Measurements from ENCODE around the gene TSBP1.
"Not testable (repeated sequence)": the region's sequence is repeated elsewhere in the genome, so short reads cannot be mapped to it uniquely, and the experiment has no call there.

TSBP1 gene

GRCh38 chr6:32288426-32288825 lies 83.3 kb downstream of the TSBP1 start:
- no peaks in the 10 kb centered on the region for H3K27me3 Mint-ChIP-seq
- ATAC-seq (replicated peaks), result no peak
- H3K9me3 Mint-ChIP-seq, result no peaks in the 10 kb centered on the region

GRCh38 chr6:32273801-32274577 lies 97.7 kb downstream of the TSBP1 start:
- H3K36me3 Mint-ChIP-seq, H3K27ac Mint-ChIP-seq, H3K9me3 Mint-ChIP-seq, H3K27me3 Mint-ChIP-seq, DNase-seq, H3K4me3 Mint-ChIP-seq: not testable (repeated sequence)
- H3K4me1 Mint-ChIP-seq, result peaks cover 27 to 55% of the 10 kb centered on the region in 2 donors
- peak in 1 of 2 donors; percentile 63 for ATAC-seq (replicated peaks)

More at GRCh38 chr6:32288426-32288825, 83.3 kb downstream of the TSBP1 start:
- Mint-ChIP-seq H3K27ac (no peak overlapping the region), H3K4me1 (peaks cover 13 to 21% of the 10 kb centered on the region in 2 donors), H3K36me3 (no peaks in the 10 kb centered on the region), H3K4me3 (no peak overlapping the region)
- no peak for DNase-seq

DNA sequence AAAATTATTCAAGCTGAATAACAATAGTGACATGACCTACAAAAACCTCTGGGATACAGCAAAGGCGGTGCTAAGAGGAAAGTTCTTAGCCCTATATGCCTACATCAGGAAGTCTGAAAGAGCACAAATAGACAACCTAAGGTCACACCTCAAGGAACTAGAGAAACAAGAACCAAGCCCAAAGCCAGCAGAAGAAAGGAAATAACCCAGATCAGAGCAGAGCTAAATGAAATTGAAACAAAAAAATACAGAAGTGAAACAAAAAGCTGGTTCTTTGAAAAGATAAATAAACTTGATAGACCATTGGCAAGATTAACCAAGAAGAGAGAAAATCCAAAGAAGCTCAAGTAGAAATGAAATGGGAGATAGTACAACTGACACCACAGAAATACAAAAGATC lies 100.3 kb downstream of the TSBP1 start:
- no peaks in the 10 kb centered on the region for H3K27me3 Mint-ChIP-seq
- H3K36me3 Mint-ChIP-seq, result peaks cover 0 to 5% of the 10 kb centered on the region in 2 donors
- H3K27ac Mint-ChIP-seq, result peak overlapping the region; percentile 10
- H3K4me3 Mint-ChIP-seq, result peak overlapping the region; percentile 18 to 21
- peaks cover 34 to 63% of the 10 kb centered on the region in 2 donors for H3K4me1 Mint-ChIP-seq
- DNase-seq (no peak), ATAC-seq (replicated peaks) (peak; percentile 68 to 75)
- peaks cover 3 to 4% of the 10 kb centered on the region in 2 donors for H3K9me3 Mint-ChIP-seq

DNA sequence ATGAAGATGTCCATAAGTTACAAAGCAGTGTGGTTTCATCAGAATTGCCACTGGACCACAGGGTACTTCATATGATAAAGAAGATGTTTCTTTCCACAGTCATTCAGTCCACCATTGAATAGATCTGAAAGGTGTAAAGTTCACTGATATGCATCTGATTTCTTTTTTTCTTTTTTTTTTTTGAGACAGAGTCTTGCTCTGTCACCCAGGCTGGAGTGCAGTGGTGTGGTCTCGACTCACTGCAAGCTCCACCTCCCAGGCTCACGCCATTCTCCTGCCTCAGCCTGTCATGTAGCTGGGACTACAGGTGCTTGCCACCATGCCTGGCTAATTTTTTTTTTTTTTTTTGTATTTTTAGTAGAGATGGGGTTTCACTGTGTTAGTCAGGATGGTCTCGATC lies 103.2 kb downstream of the TSBP1 start:
- H3K27me3 Mint-ChIP-seq, H3K9me3 Mint-ChIP-seq, H3K27ac Mint-ChIP-seq, H3K4me3 Mint-ChIP-seq, H3K36me3 Mint-ChIP-seq: not testable (repeated sequence)
- ATAC-seq (replicated peaks), result peak; percentile 64 to 73
- peak; percentile 36 for DNase-seq
- peaks cover 29 to 58% of the 10 kb centered on the region in 2 donors for H3K4me1 Mint-ChIP-seq

DNA sequence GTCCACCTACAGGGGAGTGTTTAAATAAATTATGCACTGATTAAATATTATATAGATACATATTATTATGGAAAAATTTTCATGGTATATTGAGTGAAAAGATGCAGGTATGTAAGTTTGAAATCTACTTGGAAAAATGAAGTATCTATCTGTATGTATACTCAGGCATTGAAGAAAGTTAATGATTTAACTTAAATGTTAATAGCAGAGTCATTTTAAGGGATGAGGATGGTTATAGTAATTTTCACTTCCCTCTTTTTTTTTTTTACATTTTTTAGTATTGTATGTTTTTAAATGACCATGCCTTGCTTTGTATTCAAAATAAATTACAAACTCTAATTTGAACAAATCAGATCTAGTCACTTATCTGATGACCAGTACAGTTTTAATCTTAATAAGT lies 104.7 kb downstream of the TSBP1 start:
- Mint-ChIP-seq H3K27me3 (no peaks in the 10 kb centered on the region), H3K27ac (no peak overlapping the region)
- peak; percentile 76 to 80 for ATAC-seq (replicated peaks)

DNA sequence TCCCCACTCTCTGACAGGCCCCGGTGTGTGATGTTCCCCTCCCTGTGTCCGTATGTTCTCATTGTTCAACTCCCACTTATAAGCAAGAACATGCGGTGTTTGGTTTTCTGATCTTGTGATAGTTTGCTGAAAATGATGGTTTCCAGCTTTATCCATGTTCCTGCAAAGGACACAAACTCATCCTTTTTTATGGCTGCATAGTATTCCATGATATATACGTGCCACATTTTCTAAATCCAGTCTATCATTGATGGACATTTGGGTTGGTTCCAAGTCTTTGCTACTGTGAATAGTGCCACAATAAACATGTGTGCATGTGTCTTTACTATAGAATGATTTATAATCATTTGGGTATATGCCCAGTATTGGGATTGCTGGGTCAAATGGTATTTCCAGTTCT lies 114.4 kb downstream of the TSBP1 start:
- H3K27ac Mint-ChIP-seq; DNase-seq; H3K27me3 Mint-ChIP-seq; ATAC-seq (replicated peaks); H3K36me3 Mint-ChIP-seq; H3K4me3 Mint-ChIP-seq; H3K9me3 Mint-ChIP-seq: not testable (repeated sequence)
- peaks cover 15 to 33% of the 10 kb centered on the region in 2 donors for H3K4me1 Mint-ChIP-seq

More for the DNA sequence above, 104.7 kb downstream of the TSBP1 start:
- no peak for DNase-seq
- Mint-ChIP-seq H3K4me3 (peak overlapping the region in 1 of 2 donors; percentile 48), H3K4me1 (peaks cover 18 to 44% of the 10 kb centered on the region in 2 donors), H3K9me3 (peaks cover 1 to 2% of the 10 kb centered on the region in 2 donors), H3K36me3 (peaks cover 1 to 4% of the 10 kb centered on the region in 2 donors)

DNA sequence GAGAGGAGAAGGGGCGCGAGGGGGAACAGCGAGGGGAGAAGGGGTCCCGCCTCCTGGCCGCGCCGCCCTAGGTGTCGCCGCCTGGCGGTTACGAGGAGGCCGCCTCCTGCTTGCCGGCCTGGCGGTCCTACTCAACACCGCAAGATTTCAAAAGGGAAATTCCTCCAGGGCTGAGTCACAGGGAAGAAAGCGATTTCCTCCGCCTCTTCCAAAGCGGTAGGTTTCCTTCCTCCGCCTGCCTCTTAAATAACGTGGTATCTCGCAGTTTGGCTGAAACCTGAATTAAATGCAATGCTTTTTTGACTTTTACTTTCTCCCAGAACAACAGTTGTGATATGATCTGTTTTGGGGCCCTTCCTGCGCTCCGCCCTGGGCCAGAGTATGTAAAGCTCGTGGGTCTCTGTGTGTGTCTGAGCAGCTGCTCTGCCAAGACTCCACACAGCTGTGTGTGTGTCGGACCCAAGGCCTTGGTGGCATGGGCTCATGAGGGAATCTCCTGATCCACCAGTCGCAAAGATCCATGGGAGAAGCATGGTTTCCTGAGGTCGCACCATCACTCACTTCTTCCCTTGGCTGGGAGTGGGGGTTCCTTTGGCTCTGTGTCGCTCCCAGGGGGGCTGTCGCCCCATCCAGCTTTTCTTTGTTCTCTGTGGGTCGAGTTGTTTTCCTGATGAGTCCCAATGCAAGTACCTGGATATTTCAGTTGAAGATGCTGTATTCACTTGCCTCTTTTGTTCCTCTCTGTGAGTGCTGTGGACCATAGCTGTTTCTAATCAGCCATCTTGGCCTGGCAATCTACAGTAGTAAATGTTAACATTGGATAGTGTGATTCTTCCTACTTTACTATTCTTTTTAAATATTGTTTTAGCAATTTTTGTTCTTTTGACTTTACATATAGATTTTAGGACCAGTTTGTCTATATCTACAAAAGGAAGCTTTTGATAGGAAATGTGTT lies 116.2 kb downstream of the TSBP1 start:
- H3K4me3 Mint-ChIP-seq, result peak overlapping the region; percentile 79 to 84
- no peaks in the 10 kb centered on the region for H3K27me3 Mint-ChIP-seq
- H3K36me3 Mint-ChIP-seq, result peaks cover 0 to 2% of the 10 kb centered on the region in 2 donors
- H3K9me3 Mint-ChIP-seq, result peaks cover 0 to 3% of the 10 kb centered on the region in 2 donors
- peak overlapping the region; percentile 92 for H3K27ac Mint-ChIP-seq
- DNase-seq (peak; percentile 63), ATAC-seq (replicated peaks) (peak; percentile 84 to 87)
- peaks cover 17 to 41% of the 10 kb centered on the region in 2 donors for H3K4me1 Mint-ChIP-seq

DNA sequence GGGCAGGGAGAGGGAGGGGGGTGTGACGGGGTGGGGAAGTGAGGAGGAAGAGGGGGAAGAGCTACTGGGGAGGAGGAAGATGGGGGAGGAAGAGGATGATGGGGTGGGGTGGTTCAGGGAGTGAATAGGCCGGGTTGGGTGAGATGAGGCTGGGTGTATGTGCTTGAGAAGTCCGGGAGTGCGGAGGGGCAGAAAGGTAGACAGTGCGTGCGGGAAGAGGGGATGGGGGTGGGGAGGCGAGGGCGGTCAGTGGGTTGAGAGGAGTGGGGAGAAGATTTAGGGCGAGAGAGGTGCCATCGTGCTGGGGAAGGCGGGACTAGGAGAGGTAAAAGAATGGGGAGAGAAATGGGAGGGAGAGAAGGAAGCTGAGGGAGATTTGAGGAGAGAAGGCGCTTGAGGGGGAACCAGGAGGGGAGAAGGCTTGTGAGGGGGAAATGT lies 116.9 kb downstream of the TSBP1 start:
- ATAC-seq (replicated peaks) (peak in 1 of 2 donors; percentile 4), DNase-seq (no peak)
- no peaks in the 10 kb centered on the region for H3K27me3 Mint-ChIP-seq
- peak overlapping the region; percentile 79 to 84 for H3K4me3 Mint-ChIP-seq
- peaks cover 15 to 34% of the 10 kb centered on the region in 2 donors for H3K4me1 Mint-ChIP-seq
- H3K27ac Mint-ChIP-seq, result peak overlapping the region; percentile 92
- peaks cover 0 to 3% of the 10 kb centered on the region in 2 donors for H3K9me3 Mint-ChIP-seq
- peaks cover 0 to 2% of the 10 kb centered on the region in 2 donors for H3K36me3 Mint-ChIP-seq

DNA sequence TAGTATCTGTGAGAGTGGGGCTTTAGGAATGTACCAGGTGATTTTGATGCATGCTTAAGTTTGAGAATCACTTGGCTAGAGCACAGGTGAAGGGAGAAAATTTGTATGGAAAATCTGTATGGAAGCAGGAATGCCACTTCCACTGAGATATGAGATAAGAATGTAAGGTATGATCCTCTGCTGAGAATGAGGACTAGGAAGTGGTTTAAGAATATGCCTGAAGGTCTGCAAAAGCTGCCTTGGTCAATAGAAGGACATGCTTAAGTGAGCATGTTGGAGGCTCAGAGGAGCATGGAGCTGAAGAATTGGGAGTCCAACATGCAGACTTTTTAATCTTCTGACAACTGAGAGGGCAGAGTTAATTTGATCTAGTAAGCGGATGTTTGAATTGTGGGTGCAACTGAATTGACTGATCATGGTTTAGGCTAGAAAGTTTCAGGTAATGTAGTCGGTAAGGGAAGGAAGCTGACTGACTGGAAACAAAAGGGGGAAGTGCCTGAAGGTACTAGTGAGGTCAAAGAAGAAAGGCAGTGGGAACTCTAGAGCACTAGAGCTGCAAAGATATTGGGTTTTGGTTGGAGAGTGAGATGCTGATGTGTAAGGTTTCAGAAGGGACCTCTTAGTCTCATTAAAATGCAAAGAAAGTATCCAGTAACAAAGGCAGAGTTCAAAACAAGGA lies 119.2 kb downstream of the TSBP1 start:
- Mint-ChIP-seq H3K27me3 (no peaks in the 10 kb centered on the region), H3K9me3 (peaks cover 0 to 1% of the 10 kb centered on the region in 2 donors)
- peak; percentile 84 to 86 for ATAC-seq (replicated peaks)

GRCh38 chr6:32249262-32249661 lies 122.4 kb downstream of the TSBP1 start:
- H3K9me3 Mint-ChIP-seq, result no peaks in the 10 kb centered on the region
- peaks cover 13 to 29% of the 10 kb centered on the region in 2 donors for H3K4me1 Mint-ChIP-seq
- no peaks in the 10 kb centered on the region for H3K36me3 Mint-ChIP-seq
- DNase-seq (no peak), ATAC-seq (replicated peaks) (no peak)
- no peaks in the 10 kb centered on the region for H3K27me3 Mint-ChIP-seq
- H3K27ac Mint-ChIP-seq, result no peak overlapping the region
- no peak overlapping the region for H3K4me3 Mint-ChIP-seq

More for the DNA sequence above, 119.2 kb downstream of the TSBP1 start:
- peaks cover 15 to 31% of the 10 kb centered on the region in 2 donors for H3K4me1 Mint-ChIP-seq
- H3K36me3 Mint-ChIP-seq, result no peaks in the 10 kb centered on the region
- DNase-seq, result peak; percentile 26
- H3K27ac Mint-ChIP-seq, result no peak overlapping the region
- peak overlapping the region in 1 of 2 donors; percentile 1 for H3K4me3 Mint-ChIP-seq

DNA sequence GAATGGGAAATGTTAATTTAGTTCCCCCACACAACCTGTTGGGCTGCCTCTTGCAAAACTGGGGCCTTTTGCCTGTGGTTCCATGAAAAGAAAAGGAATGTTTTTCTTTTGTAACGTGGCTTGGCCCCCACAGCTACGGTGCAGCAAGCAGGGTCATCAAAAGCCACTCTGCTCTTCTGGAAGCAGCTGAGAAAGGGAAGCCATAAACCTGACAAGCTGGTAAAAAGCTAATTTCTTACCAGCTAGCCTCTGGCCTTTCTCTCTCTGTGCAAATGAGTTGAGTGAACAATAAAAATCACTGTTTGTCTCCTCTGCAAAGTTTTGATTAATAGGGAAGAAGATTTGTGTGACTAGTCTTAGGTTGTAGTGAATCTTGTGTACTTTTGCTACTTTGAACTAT lies 124.3 kb downstream of the TSBP1 start:
- Mint-ChIP-seq H3K27ac (no peak overlapping the region), H3K36me3 (no peaks in the 10 kb centered on the region), H3K4me1 (peaks cover 9 to 23% of the 10 kb centered on the region in 2 donors), H3K27me3 (no peaks in the 10 kb centered on the region), H3K9me3 (no peaks in the 10 kb centered on the region), H3K4me3 (no peak overlapping the region)
- no peak for DNase-seq
- ATAC-seq (replicated peaks), result no peak

GRCh38 chr6:32244946-32245398 lies 126.7 kb downstream of the TSBP1 start:
- Mint-ChIP-seq H3K27ac (peak overlapping the region; percentile 1), H3K4me3 (peak overlapping the region; percentile 71), H3K36me3 (no peaks in the 10 kb centered on the region), H3K4me1 (peaks cover 18 to 35% of the 10 kb centered on the region in 2 donors), H3K27me3 (no peaks in the 10 kb centered on the region), H3K9me3 (no peaks in the 10 kb centered on the region)
- DNase-seq (peak; percentile 72), ATAC-seq (replicated peaks) (peak; percentile 83 to 84)

GRCh38 chr6:32244270-32244669 lies 127.4 kb downstream of the TSBP1 start:
- Mint-ChIP-seq H3K27ac (no peak overlapping the region), H3K4me3 (no peak overlapping the region), H3K9me3 (no peaks in the 10 kb centered on the region), H3K4me1 (peaks cover 18 to 35% of the 10 kb centered on the region in 2 donors), H3K36me3 (no peaks in the 10 kb centered on the region), H3K27me3 (no peaks in the 10 kb centered on the region)
- ATAC-seq (replicated peaks) (no peak), DNase-seq (no peak)
